Vagina (tissue), 2 donors: ENCODE results near the gene PINK1.

Experiments used
- POLR2A ChIP-seq, 2 donors: fragments of 450-650 bp; IDR thresholded peaks; one replicate each; pipeline ENCODE4 v1.6.1; 2017; ENCODE audit warnings: antibody characterized with exemption in 2 of 2, mild to moderate bottlenecking in 2 of 2, moderate library complexity in 2 of 2
- POLR2AphosphoS5 ChIP-seq, 2 donors: sonication (generic); formaldehyde crosslinking; IDR thresholded peaks; one replicate each; pipeline ENCODE4 v1.9.0; 2017; ENCODE audit warnings: antibody characterized with exemption in 2 of 2, mild to moderate bottlenecking in 2 of 2, low read depth in 1 of 2; ENCODE audit not compliant: insufficient read depth in 1 of 2
- TF ChIP-seq, protein P1 (sequence below), 3 experiments: fragments of 450-650 bp in 2 of 3; fragments of 200-600 bp in 1 of 3; sonication (generic) in 1 of 3; IDR thresholded peaks; one replicate each; pipeline ENCODE4 v1.5.1; 2017 to 2019; ENCODE audit warnings: antibody characterized with exemption in 3 of 3, mild to moderate bottlenecking in 2 of 3, moderate library complexity in 2 of 3

DNA sequence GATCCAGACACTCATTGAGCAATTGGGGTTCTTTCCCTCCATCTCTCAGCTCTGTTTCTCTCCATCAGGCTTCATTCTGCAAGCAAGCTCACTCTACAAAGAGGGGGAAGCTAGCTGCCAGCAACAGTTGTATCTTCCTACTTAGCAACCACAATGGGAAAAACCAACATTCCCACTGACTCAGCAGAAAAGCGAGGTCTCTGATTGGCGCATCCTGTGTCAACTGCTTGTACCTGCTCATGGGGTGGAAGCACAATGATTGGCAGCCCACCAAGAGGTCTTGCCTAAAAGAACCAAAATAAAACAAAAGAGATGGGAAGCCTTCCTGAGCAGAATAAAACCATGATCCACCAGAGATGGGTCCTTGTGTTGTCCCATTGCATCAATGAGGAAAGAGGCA, 48.4 kb upstream of the PINK1 start:
- TF ChIP-seq, protein P1, sequence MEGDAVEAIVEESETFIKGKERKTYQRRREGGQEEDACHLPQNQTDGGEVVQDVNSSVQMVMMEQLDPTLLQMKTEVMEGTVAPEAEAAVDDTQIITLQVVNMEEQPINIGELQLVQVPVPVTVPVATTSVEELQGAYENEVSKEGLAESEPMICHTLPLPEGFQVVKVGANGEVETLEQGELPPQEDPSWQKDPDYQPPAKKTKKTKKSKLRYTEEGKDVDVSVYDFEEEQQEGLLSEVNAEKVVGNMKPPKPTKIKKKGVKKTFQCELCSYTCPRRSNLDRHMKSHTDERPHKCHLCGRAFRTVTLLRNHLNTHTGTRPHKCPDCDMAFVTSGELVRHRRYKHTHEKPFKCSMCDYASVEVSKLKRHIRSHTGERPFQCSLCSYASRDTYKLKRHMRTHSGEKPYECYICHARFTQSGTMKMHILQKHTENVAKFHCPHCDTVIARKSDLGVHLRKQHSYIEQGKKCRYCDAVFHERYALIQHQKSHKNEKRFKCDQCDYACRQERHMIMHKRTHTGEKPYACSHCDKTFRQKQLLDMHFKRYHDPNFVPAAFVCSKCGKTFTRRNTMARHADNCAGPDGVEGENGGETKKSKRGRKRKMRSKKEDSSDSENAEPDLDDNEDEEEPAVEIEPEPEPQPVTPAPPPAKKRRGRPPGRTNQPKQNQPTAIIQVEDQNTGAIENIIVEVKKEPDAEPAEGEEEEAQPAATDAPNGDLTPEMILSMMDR (IDR thresholded peaks at IDR 0.05), result no peak
- TF ChIP-seq POLR2A (IDR thresholded peaks at IDR 0.05) (no peak), POLR2AphosphoS5 (IDR thresholded peaks at IDR 0.05; ENCODE audit: insufficient read depth in 1 of 2, low read depth in 1 of 2) (no peak)
